GM06990 (cell line): ENCODE measurements around the gene DOCK4.
"Not testable (repeated sequence)": the region's sequence is repeated elsewhere in the genome, so short reads cannot be mapped to it uniquely, and the experiment has no call there.

Source experiments
- DNase-seq: peaks from one replicate; pipeline ENCODE4 v3.0.0-alpha.2; 2011; ENCODE audit not compliant: insufficient read length; ENCODE audit errors: extremely low read depth
- H3K27me3 ChIP-seq: replicated peaks from 2 replicates; pipeline ENCODE4 v1.6.0; 2011; ENCODE audit warnings: low read length; ENCODE audit not compliant: control insufficient read depth, insufficient read depth
- H3K36me3 ChIP-seq: 2 replicates; pipeline ENCODE4 v1.5.1; 2011; ENCODE audit warnings: low read length; ENCODE audit not compliant: control insufficient read depth, insufficient read depth
- H3K4me3 ChIP-seq: replicated peaks from 2 replicates; pipeline ENCODE4 v1.5.1; 2011; ENCODE audit warnings: low read depth, mild to moderate bottlenecking, control low read depth, low read length
- TF ChIP-seq, protein P1 (sequence below): IDR thresholded peaks from 2 replicates; pipeline ENCODE4 v1.5.1; 2011; ENCODE audit warnings: low read length, control low read depth, mild to moderate bottlenecking, inconsistent platforms; ENCODE audit not compliant: insufficient read depth, poor library complexity, severe bottlenecking

The DOCK4 gene

DNA sequence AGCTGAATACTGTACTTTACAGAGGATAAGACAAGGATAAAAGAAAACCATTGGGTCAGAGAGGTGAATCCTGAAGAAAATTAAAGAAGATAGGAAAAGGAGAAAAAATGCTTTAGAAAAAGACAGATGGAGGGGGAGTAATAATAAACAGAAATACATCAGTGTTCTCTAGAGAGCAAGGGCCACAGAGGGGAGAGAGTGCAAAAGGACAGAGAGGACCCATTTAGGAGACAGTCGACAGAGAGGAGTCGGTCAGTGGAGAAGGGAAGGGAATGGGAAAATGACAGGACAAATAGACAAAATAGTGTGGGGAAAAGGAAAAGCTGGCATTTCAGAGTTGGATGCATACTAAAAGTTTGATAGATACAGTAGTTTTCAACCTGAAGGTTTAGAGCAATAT, 287.0 kb downstream of the DOCK4 start:
- no peaks in the 10 kb centered on the region for H3K36me3 ChIP-seq
- TF ChIP-seq, protein P1, sequence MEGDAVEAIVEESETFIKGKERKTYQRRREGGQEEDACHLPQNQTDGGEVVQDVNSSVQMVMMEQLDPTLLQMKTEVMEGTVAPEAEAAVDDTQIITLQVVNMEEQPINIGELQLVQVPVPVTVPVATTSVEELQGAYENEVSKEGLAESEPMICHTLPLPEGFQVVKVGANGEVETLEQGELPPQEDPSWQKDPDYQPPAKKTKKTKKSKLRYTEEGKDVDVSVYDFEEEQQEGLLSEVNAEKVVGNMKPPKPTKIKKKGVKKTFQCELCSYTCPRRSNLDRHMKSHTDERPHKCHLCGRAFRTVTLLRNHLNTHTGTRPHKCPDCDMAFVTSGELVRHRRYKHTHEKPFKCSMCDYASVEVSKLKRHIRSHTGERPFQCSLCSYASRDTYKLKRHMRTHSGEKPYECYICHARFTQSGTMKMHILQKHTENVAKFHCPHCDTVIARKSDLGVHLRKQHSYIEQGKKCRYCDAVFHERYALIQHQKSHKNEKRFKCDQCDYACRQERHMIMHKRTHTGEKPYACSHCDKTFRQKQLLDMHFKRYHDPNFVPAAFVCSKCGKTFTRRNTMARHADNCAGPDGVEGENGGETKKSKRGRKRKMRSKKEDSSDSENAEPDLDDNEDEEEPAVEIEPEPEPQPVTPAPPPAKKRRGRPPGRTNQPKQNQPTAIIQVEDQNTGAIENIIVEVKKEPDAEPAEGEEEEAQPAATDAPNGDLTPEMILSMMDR, result no peak

DNA sequence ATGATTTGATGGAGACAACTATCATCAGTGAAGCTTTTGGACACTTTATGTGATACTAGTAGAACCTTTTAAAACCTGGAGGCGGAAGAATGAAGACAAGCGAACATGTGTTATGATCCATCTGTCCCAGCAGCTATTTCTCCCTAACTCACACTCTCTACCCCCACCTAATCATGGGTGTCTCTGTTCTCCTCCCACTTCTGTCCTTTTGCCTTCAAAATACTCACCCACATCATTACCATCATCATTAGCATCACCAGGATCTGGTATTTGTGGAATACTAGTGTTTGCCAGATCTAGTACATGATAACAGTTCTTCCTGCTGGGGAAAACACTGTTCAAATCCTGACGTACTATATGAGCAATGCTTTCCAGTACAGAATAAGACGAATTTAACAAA, 287.7 kb downstream of the DOCK4 start:
- no peaks in the 10 kb centered on the region for H3K36me3 ChIP-seq
- H3K27me3 ChIP-seq, result no peaks in the 10 kb centered on the region
- no peak overlapping the region for H3K4me3 ChIP-seq
- no peak for DNase-seq
- TF ChIP-seq, protein P1, result no peak

More for the DNA sequence above, 287.0 kb downstream of the DOCK4 start:
- no peak for DNase-seq
- no peak overlapping the region for H3K4me3 ChIP-seq
- H3K27me3 ChIP-seq, result no peaks in the 10 kb centered on the region

DNA sequence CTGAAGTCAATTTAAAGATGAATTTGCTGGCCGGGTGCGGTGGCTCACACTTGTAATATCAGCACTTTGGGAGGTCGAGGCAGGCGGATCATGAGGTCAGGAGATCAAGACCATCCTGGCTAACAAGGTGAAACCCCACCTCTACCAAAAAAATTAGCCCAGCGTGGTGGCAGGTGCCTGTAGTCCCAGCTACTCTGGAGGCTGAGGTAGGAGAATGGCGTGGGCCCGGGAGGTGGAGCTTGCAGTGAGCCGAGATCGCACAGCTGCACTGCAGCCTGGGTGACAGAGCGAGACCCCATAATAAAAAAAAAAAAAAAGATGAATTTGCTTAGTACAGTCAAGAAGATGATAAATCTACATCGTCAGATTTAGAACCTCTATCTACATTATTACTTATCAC, 288.8 kb downstream of the DOCK4 start:
- not testable (repeated sequence) for H3K36me3 ChIP-seq, DNase-seq

DNA sequence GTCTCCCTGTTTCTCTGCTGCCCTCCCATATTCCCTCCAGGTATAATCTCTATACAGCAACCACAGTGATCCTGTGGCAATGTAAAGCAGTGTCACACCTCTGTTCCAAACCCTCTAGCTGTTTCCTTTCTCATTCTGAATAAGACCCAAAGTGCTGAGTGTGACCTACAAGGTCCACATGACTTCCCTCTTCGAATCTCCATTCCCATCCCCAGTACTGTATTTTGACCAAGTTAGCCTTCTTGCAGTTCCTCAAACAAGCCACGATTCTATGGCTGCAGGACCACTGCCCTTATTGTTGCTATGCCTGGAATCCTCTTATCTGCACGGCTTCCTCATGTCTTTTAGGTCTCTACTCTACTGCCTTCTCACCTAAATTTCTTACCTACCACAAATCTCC, 291.9 kb downstream of the DOCK4 start:
- H3K4me3 ChIP-seq, result no peak overlapping the region
- no peak for DNase-seq
- no peaks in the 10 kb centered on the region for H3K27me3 ChIP-seq
- TF ChIP-seq, protein P1, result no peak
- no peaks in the 10 kb centered on the region for H3K36me3 ChIP-seq

More for the DNA sequence above, 288.8 kb downstream of the DOCK4 start:
- H3K27me3 ChIP-seq, H3K4me3 ChIP-seq: not testable (repeated sequence)

DNA sequence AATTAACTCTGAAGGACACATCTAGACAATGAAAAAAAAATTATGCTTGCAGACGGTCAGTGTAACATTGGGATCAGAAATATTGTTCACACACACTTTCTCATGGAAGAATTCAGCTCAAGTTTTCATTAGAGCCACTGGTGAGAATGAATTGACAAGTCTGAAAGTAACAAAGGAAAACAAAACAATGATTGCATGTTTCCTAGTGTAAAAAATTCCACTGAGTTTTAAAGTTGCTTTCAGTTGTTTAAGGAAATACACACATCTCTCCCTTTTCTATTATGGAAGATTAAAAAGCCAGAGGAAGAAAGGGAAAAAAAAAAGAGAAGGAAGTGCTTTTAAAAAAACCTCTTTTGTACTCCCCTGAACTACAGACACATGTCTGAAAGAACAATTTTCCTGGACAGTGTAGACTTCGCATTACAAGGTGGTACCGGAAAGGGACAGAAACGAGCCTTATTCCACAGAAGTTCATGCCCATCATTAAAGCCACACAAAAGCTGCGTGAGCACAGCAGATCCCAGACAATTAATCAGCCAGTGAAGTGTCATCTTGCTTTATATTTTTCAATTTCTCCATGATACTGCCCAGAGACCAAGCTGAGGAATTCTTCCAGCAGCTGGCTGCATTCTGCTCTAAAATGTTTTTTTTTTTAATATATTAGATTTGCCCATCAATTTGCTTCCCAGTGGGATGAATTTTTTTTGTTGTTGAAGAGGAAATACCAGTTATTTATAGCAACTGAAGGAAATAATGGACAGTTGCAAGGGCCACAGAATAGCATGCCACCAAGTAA, 294.8 kb downstream of the DOCK4 start:
- TF ChIP-seq, protein P1, result no peak
- no peak overlapping the region for H3K4me3 ChIP-seq
- DNase-seq, result no peak
- no peaks in the 10 kb centered on the region for H3K27me3 ChIP-seq
- no peaks in the 10 kb centered on the region for H3K36me3 ChIP-seq

DNA sequence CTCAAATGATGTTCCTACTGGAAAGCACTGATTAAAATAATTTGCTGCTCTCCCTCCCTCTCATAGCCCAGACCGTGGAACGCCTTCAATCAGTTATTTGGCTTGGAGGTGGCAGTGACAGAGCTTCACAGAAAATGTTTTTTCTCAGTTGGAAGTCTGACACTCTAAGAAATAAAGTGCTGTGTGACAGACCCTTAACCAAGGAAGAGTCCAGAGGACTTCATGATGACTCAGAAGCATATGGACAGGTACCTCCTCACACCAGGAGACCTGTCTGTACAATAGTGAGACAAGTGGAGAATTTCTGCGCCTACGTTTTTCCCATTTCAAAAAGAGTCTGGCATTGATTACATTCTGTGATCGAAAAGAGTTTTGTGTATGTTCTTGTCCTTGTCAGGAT, 295.5 kb downstream of the DOCK4 start:
- Histone ChIP-seq H3K36me3 (no peaks in the 10 kb centered on the region), H3K27me3 (no peaks in the 10 kb centered on the region), H3K4me3 (no peak overlapping the region)
- TF ChIP-seq, protein P1, result no peak
- no peak for DNase-seq

DNA sequence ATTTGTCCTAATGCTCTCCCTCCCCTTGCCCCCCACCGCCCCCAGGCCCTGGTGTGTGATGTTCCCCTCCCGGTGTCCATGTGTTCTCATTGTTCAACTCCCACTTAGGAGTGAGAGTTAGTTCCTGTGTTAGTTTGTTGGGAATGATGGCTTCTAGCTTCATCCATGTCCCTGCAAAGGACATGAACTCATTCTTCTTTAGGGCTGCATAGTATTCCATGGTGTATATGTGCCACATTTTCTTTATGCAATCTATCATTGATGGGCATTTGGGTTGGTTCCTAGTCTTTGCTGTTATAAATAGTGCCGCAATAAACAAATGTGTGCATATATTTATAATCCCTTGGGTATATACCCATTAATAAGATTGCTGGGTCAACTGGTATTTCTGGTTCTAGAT, 297.5 kb downstream of the DOCK4 start:
- H3K4me3 ChIP-seq, H3K27me3 ChIP-seq, H3K36me3 ChIP-seq, DNase-seq: not testable (repeated sequence)
